Stimulated activated CD8-positive, alpha-beta memory T cell treated with anti-CD3 and anti-CD28 coated beads, Interleukin-7, amount 100 ng/mL, for 4 hours (primary cell): ENCODE data around the gene C16orf82.
"Not testable (repeated sequence)": the region's sequence is repeated elsewhere in the genome, so short reads cannot be mapped to it uniquely, and the experiment has no call there.

Experiments
- DNase-seq, 2 donors: peaks; one replicate each; pipeline ENCODE4 v3.0.0-alpha.2; 2020; ENCODE audit warnings: low read depth in 2 of 2

The C16orf82 gene

GRCh38 chr16:27066668-27067537 lies at the start of gene C16orf82:
Gene C16orf82, plus strand, starts transcription at chr16:27066927.
- DNase-seq = no peak

- DNase-seq = no peak
Measured at GRCh38 chr16:27020031-27020430, 46.7 kb upstream of the C16orf82 start.

DNA sequence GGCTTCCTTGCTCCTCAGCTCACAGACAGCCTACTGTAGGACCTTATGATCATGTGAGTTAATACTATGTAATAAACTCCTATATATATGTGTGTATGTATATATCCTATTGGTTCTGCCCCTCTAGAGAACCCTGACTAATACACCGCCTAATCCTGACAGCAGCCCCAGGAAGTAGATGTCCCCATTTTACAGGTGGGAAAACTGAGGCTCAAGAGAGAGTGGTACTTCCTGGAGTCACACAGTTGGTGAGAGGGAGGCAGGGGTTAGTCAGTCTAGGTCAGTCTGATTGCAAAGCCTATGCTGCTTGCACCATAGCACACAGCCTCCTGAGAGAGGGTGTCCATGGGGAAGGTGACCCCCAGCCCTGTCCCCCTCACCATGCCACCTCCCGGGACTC lies 42.7 kb upstream of the C16orf82 start:
- DNase-seq = no peak

- DNase-seq = no peak
Measured at GRCh38 chr16:27025581-27025980, 41.1 kb upstream of the C16orf82 start.

- DNase-seq = no peak
Measured at GRCh38 chr16:27027971-27028370, 38.8 kb upstream of the C16orf82 start.

DNA sequence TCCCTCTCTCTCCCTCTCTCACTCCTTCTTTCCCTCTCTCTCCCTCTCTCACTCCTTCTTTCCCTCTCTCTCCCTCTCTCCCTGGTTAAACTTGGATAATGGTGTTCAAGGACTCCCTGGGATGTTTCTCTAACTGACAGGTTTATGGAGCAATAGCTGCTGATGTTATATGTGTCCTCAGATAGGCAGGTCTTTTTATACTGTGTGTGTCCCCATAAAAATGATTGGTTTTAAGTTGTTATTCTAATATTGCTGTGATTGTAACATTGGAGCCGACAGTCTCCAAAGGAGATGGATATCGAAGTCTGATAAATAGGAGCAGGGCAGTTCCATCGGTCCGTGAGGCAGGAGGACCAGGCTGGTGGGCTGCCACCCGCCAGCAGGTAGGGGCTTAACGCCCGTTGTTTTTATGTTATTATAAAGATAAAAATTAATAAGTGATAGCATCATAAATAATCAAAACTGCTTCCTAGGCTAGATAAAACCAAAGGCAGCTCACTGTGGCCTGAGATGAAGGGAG lies 38.1 kb upstream of the C16orf82 start:
- no peak for DNase-seq

DNA sequence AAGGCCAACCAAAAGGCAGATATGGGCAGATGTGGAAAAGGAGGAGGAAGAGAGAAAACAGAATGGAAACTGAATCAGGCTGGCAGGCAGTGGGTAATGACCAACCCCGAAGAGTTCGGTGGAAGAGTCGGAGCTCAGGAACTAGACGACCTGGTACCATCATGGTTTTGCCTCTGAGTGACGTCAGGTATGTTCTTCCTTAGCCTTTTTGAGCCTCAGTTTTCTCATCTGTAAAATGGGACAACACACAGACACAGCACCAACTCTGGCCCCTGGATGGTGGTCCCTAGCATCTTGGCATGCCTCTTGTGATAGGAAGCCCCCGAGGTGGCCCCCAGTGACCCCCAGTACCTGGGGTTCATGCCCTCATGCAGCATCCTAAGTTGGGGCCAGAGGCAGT lies 37.2 kb upstream of the C16orf82 start:
- DNase-seq = no peak

GRCh38 chr16:27033281-27033979 lies 33.3 kb upstream of the C16orf82 start:
- no peak for DNase-seq

GRCh38 chr16:27040732-27041131 lies 26.0 kb upstream of the C16orf82 start:
- DNase-seq = no peak

DNA sequence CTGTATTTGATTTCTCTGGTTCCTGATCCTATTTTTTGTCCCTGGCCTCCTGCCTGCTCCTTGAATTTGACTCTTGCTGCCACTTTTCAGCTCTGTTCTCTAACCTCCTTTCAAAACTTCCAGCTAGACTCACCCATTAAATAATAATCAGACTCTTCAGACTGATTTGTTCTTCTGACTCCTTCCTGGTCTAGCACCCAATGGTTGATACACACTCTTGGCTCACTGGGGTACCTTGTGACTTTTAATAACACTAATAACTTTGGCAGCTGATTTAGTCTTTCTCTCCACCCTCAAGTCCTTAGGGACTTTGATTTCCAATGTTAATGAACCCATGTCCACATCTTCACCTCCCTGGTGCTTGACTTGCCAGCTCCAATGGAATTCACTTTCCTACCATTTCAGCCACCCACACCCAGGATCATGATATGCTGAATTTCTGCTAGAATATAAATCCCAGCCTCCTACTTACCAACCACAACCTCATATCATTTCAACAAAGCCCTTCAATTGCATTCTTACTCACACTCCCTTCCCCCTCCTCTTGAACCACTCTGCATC lies 19.7 kb upstream of the C16orf82 start:
- no peak for DNase-seq

DNA sequence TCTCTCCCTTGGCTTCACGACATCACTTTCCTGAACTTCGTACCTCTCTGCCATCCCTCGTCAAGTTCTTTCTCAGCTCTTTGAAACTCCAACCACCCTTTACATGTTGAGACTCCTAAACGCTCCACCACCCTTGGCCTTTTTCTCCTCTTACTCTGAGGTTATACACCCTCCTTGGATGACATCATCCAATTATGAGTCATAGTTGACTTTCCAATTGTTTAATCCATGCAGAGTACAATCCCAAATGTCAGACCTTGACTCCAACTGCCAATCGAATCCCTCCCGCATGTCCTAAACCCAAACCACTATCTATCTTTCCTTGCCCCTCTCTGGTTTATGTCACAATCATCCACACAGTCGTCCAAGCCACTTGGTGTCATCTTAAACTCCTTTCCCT lies 18.4 kb upstream of the C16orf82 start:
- DNase-seq = no peak

DNA sequence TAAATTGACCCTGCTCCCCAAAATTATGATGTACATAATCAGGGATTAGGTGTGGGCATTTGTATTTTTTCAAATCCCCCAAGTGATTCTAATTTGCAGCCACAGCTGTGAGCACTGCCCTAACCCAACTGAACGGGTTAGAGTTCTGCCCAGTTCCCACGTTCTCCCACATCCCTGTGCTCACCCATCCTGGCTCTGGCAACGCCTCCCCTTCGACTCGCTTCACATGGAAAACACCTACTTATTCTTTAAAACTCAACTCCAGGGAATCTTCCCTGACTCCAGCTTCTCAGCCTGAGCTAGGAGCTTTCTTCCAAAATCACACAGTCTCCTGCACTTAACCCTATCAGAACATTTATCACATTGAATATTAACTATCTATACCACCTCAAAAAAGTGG lies 17.6 kb upstream of the C16orf82 start:
- DNase-seq = no peak

GRCh38 chr16:27052007-27052406 lies 14.7 kb upstream of the C16orf82 start:
- no peak for DNase-seq

DNA sequence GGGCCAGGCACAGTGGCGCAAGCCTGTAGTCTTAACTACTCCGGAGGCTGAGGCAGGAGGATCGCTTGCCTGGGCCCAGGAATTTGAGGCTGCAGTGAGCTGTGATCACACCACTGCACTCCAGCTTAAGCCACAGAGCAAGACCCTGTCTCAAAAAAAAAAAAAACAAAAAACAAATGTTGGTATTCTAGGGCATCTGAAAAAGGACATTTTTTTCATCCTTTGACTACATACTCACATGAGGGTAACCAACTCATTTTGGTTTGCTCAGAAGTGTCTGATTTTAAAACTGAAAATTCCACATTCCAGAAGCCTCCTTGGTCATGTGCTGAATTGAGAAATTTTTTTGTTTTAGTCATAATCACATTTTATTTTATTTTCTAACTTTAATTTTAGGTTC lies 12.7 kb upstream of the C16orf82 start:
- no peak for DNase-seq

DNA sequence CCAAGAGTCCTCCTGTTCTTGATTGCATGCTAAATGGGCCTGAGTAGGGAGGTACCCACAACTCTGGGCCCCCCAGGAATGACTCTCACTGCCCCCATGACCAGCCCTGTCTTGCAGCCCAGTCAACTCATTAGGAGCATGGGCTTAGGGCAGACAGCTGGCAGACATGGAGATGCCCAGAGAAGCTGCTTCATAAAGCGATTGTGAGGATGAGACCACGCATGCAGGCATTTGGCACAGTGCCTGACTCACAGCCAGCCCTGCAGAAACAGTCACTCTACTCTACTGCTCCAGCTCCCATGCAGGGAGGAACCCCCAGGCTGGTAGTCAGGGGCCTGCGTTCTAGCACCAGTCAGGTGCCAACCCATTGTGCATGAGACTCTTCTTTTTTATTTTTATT lies 8.4 kb upstream of the C16orf82 start:
- no peak for DNase-seq

- no peak for DNase-seq
Measured at GRCh38 chr16:27070776-27071175, 4.0 kb downstream of the C16orf82 start.

- DNase-seq = no peak
Measured at GRCh38 chr16:27073733-27074132, 7.0 kb downstream of the C16orf82 start.

DNA sequence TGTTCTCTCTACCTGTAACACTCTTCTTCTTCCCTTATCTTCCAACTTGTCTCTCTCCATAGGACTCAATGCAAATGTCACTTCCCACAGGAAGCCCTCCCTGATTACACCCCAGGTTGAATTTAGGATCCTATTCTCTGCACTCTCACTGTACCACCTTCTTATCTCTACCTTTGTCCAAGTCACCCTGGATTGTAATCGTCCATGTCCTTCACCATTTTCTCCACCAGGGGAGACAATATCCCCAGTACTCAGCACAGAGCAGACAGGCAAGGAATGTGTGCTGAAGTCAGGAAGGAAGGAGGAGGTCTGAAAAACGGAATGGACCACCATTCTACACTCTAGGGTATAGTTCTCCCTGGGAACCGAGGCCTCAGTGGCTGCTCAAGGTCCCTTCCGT lies 14.2 kb downstream of the C16orf82 start:
- DNase-seq = no peak

- DNase-seq = no peak
Measured at GRCh38 chr16:27083861-27084261, 17.1 kb downstream of the C16orf82 start.

DNA sequence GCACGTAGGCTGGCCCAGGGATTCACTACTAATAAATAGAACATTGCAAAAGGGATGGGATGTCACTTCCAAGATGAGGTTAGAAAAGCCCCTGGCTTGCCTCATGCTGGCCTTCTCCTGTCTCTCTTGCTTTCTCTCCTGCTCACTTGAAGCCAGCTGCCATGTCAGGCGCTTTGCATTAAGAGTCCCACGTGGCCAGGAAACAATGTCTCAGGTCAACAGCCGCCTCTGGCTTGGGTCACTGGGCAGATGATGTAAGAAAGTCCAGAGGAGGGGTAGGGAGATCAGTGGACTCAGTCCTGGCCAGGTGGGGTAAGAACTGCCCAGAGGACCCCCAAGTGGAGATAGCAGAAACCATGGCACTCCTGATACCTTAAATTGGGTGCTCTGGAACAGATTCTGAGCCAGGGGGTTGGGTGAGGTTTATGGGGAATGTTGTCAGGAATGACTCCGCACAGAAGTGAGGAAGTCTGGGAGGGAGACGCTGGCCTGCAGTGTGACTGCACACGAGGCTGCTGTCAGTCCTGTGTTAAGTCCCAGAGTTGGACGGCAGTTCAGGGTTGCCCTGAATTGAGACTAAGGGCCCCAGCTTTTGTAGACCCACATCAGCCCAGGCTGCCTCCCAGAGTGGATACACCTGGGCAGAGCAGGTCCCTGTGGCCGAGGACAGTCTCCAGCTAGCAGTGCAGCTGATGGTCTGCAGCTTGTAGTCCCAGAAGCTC lies 17.7 kb downstream of the C16orf82 start:
- no peak for DNase-seq

DNA sequence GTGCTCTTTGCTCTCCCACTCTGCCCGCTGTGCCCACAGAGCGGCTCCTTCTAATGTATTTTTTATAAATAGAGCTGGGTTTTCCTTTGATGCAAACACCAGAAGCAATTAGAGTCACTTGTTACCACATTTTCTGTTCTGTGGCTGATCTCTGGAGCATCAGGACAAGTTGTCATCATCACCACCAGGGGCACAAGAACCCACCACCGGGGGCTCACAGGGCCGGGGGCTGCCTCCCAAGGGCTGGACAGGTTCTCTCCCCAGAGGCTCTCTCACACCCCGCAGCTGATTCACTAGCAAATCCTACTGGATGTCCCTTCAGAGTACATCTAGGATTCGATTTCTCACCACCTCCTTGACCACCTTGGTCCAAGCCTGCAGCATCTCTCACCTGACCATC lies 18.5 kb downstream of the C16orf82 start:
- no peak for DNase-seq

GRCh38 chr16:27086031-27086430 lies 19.3 kb downstream of the C16orf82 start:
- not testable (repeated sequence) for DNase-seq
